A673 (cell line): ENCODE results near the gene M6PR. TPM values are rescaled to one million over a fixed set of nuclear protein-coding genes. Genes with fewer than 3 reads are reported as not detected.

Experiments
- BruUV-seq: library from RNA; stranded (reverse); fragments of 400-500 nt; replicated peaks from 2 replicates; lab custom pipeline; 2021; lab: Mats Ljungman, UMichigan
- CTCF ChIA-PET: fragments of 300-600 bp; sonication (Branson Sonifier 250); formaldehyde crosslinking; loops from one replicate; lab custom pipeline; 2022; ENCODE audit warnings: antibody characterized with exemption; lab: Charles Lee
- POLR2A ChIA-PET: fragments of 300-600 bp; sonication (Branson Sonifier 250); formaldehyde crosslinking; loops from one replicate; lab custom pipeline; 2022; ENCODE audit warnings: antibody characterized with exemption; ENCODE audit not compliant: low non-redundant PET; lab: Charles Lee
- DNase-seq: peaks from one replicate; pipeline ENCODE4 v3.0.0-alpha.2; 2015; ENCODE audit warnings: low spot score
- H3K27ac ChIP-seq: fragments of 200-600 bp; sonication (generic); 2 replicates; pipeline ENCODE4 v1.5.1; 2016; ENCODE audit warnings: mixed run types, low read depth, mild to moderate bottlenecking, mixed read lengths, antibody characterized with exemption, low read length; ENCODE audit not compliant: poor library complexity, severe bottlenecking
- H3K27me3 ChIP-seq: fragments of 200-600 bp; sonication (generic); replicated peaks from 2 replicates; pipeline ENCODE4 v1.6.1; 2017; ENCODE audit warnings: mixed run types, low read depth, mild to moderate bottlenecking, mixed read lengths, antibody characterized with exemption, low read length; ENCODE audit not compliant: insufficient read depth, poor library complexity
- H3K36me3 ChIP-seq: fragments of 200-600 bp; sonication (generic); 2 replicates; pipeline ENCODE4 v1.6.1; 2016; ENCODE audit warnings: mixed run types, mild to moderate bottlenecking, mixed read lengths, antibody characterized with exemption, low read length; ENCODE audit not compliant: insufficient read depth, poor library complexity, severe bottlenecking
- H3K4me1 ChIP-seq: fragments of 200-600 bp; sonication (generic); 2 replicates; pipeline ENCODE4 v1.6.1; 2017; ENCODE audit warnings: mixed run types, mild to moderate bottlenecking, mixed read lengths, antibody characterized with exemption, low read length; ENCODE audit not compliant: insufficient read depth, poor library complexity, severe bottlenecking
- H3K4me3 ChIP-seq: fragments of 200-600 bp; sonication (generic); 2 replicates; pipeline ENCODE4 v1.5.1; 2016; ENCODE audit warnings: low read depth, mixed run types, mild to moderate bottlenecking, mixed read lengths, low read length; ENCODE audit not compliant: poor library complexity, severe bottlenecking
- H3K9me3 ChIP-seq: fragments of 200-600 bp; sonication (generic); 2 replicates; pipeline ENCODE4 v1.6.1; 2016; ENCODE audit warnings: mixed run types, low read depth, mild to moderate bottlenecking, mixed read lengths, antibody characterized with exemption, low read length; ENCODE audit not compliant: poor library complexity, severe bottlenecking
- CTCF ChIP-seq: fragments of 300-800, 200-600 bp; sonication (generic); conservative IDR thresholded peaks from 2 replicates; pipeline ENCODE4 v1.5.1; 2017; ENCODE audit warnings: low read depth, mild to moderate bottlenecking, antibody characterized with exemption, low read length, moderate library complexity, mixed read lengths
- EZH2 ChIP-seq: fragments of 200-600 bp; sonication (generic); IDR thresholded peaks from 2 replicates; pipeline ENCODE4 v1.6.1; 2017; ENCODE audit warnings: borderline replicate concordance, low read depth, mild to moderate bottlenecking, mixed read lengths, antibody characterized with exemption, low read length; ENCODE audit not compliant: poor library complexity, severe bottlenecking
- intact Hi-C: fragments of 100-400 bp; cut with micrococcal nuclease; formaldehyde crosslinking; loops from one replicate; pipeline ENCODE4 v1.10.0; 2022; ENCODE audit not compliant: unreplicated experiment
- total RNA-seq: library from RNA; stranded (reverse); gene quantifications from 2 replicates; pipeline ENCODE4 v1.2.3, GENCODE V29; 2021

M6PR gene
- total RNA-seq, 1 experiment from 2014 or later = 160 TPM

- no peak for DNase-seq
- POLR2A ChIA-PET = no interaction called here
- no peaks in the 10 kb centered on the region for H3K36me3 ChIP-seq
- H3K27me3 ChIP-seq = no peaks in the 10 kb centered on the region
- H3K4me3 ChIP-seq = no peak overlapping the region
- H3K4me1 ChIP-seq = peaks cover 5% of the 10 kb centered on the region
- CTCF ChIA-PET = no interaction called here
- intact Hi-C loops = no loop called here
- H3K27ac ChIP-seq = no peak overlapping the region
- no peaks in the 10 kb centered on the region for H3K9me3 ChIP-seq
- TF ChIP-seq CTCF = no peak
- TF ChIP-seq EZH2 = no peak
- no TSS peak for BruUV-seq
Measured at GRCh38 chr12:8953773-8954402, 4.4 kb upstream of the M6PR start.

GRCh38 chr12:8951744-8952143, 2.3 kb upstream of the M6PR start:
- no TSS peak for BruUV-seq
- no peak for TF ChIP-seq EZH2
- no peak for TF ChIP-seq CTCF
- DNase-seq = no peak
- Histone ChIP-seq H3K4me1 (peaks cover 16% of the 10 kb centered on the region), H3K36me3 (no peaks in the 10 kb centered on the region), H3K9me3 (no peaks in the 10 kb centered on the region), H3K4me3 (no peak overlapping the region), H3K27ac (no peak overlapping the region), H3K27me3 (no peaks in the 10 kb centered on the region)
- POLR2A ChIA-PET = no interaction called here
- intact Hi-C loops = no loop called here
- CTCF ChIA-PET = no interaction called here

GRCh38 chr12:8950702-8951478, 1.4 kb upstream of the M6PR start:
- DNase-seq = no peak
- Histone ChIP-seq H3K27ac (peak overlapping the region; percentile 96), H3K4me1 (peaks cover 16% of the 10 kb centered on the region), H3K36me3 (peaks cover 5% of the 10 kb centered on the region), H3K27me3 (no peaks in the 10 kb centered on the region), H3K9me3 (no peaks in the 10 kb centered on the region), H3K4me3 (peak overlapping the region; percentile 80)
- intact Hi-C loops = loop anchor here (1.0 kb wide), 1 partner anchor 88 kb away; no protein-coding TSS in a partner anchor
- CTCF ChIA-PET = interaction anchor here (0.8 kb wide), 1 partner anchor 294 kb away, joined by 3 read pairs; no protein-coding TSS in a partner anchor
- BruUV-seq = no TSS peak
- TF ChIP-seq CTCF (no peak), EZH2 (no peak)
- POLR2A ChIA-PET = no interaction called here
